Measurements from ENCODE around the gene ADARB1. TPM values are rescaled to one million over a fixed set of nuclear protein-coding genes. Genes with fewer than 3 reads are reported as not detected.
A peak's percentile ranks its signal among the peaks of the same experiment; 100 is the strongest.

Gene ADARB1
- total RNA-seq, 1 donor from 2014 or later: 35.0 TPM

- intact Hi-C loops (cut with DNase I): no loop called here
- DNase-seq (ENCODE audit: low spot score): no peak
- ATAC-seq: no peak
Observed at GRCh38 chr21:45258466-45258865, 184.1 kb downstream of the ADARB1 start.

DNA sequence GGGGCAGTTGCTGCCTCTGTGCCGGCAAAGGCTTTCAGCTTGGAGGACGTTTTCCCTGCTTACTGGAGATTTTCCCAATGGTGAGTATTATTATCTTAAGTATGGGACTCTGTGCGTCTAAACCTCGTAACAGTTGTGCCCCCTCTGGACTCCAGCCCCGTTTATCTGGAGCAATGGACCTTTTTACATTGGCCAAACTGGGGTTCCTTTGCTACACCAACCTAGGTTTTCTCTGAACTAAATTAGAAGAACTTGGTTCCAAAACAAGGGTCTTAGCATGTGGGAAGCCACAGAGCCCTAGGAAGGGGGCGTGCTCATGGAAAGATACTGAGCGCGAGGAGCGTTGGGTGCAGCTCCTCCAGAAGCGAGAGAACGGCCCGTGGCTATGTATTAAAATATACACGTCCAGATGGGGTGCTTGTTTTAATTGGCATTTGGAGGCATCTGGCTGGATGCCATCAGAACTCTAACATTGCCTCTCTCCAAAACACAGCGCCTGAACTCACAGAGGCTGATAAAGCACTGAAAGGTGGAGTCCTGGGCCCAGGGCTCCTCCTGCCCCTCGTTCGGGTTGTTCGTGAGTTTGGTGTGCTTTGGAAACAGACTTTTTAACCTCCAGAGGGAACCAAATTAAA lies 184.9 kb downstream of the ADARB1 start:
- DNase-seq (ENCODE audit: low spot score) (no peak), ATAC-seq (no peak)
- intact Hi-C loops (cut with DNase I): no loop called here

DNA sequence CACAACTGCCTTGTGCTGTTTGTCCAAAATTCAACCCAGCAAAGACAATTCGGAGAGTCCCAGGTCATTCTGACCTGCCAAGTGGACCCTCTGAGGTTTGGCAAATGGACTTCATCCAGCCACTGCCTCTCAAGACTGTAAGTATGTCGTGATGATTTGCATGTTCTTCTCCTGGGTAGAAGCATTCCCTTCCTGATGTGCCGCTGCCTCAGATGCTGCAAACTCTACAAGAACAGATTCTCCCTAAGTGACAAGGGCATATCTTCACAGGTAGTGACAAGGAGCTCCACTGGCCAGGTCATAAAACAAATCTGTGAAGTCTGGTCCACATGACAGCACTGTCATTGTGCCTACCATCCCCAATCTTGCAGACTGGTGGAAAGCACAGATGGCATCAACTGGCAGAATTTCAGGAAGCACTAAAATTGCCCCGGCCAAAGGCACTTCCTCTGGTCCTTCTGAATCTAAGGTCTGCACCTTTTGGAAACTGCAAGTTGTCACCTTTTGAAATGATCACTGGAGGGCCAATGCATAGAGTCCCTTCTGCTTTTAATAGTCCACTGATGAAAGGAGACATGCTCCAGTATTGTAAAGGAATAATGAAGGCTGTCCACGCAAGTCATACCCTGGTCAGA lies 185.9 kb downstream of the ADARB1 start:
- intact Hi-C loops (cut with DNase I): no loop called here
- no peak for DNase-seq (ENCODE audit: low spot score)
- ATAC-seq: no peak

- intact Hi-C loops (cut with DNase I): no loop called here
- DNase-seq (ENCODE audit: low spot score) (no peak), ATAC-seq (no peak)
Observed at GRCh38 chr21:45261093-45261492, 186.7 kb downstream of the ADARB1 start.

- DNase-seq (ENCODE audit: low spot score) (no peak), ATAC-seq (no peak)
- intact Hi-C loops (cut with DNase I): no loop called here
Observed at GRCh38 chr21:45262041-45262581, 187.7 kb downstream of the ADARB1 start.

- DNase-seq (ENCODE audit: low spot score) (no peak), ATAC-seq (no peak)
- intact Hi-C loops (cut with DNase I): no loop called here
Observed at GRCh38 chr21:45262616-45263015, 188.2 kb downstream of the ADARB1 start.

DNA sequence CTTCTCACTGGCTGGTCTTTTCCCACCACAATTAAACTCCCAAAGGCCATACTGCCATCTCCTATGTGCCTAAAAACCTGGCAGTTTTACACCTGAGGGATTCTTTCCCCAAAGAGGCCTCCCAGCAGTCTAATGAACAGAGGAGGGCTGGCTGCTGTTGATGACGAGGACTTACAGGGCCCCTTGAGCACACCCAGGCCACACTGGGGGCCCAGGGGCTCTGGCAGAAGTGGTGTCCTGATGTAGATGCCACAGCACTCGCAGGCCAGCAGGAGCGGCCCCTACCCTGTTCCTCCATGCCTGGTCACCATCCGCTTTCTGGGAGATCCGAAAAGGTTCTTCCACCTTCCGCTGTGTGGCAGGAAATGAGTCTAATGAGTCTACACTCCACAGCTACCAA lies 189.2 kb downstream of the ADARB1 start:
- intact Hi-C loops (cut with DNase I): no loop called here
- DNase-seq (ENCODE audit: low spot score) (no peak), ATAC-seq (no peak)

DNA sequence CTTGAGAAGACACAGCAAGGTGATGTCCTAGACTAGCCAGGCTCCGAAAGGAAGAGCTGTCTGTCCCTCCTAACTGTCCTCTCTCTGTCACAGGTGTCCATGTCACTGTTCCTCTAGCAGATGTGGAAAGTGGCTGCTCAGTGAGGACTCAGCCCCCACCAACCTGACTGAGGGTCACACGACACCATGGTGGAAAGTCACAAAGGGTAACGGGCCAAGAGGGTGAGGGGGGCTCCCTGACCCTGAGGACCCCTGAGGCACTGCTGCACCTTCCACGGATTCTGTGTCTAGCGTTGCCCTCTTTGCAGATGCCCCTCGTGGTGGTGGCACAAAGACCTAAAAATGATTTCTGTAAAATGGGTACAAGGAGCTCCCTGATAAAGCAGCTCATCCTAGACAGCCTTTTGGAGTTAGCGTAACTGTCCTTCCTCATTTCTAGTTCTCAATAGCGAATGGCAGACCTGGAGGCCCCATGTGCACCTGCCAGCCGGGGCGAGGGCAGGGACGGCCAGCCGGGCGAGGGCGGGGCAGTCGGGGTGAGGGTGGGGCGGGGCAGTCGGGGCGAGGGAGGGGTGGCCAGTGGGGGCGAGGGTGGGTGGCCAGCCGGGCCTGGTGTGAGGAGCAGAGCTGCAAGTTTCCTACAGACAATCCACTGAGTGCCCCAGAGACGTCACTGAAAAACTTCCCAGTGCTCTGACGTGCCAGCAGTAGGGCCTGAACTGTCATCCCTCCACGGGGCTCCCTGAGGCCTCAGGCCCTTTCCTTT lies 189.9 kb downstream of the ADARB1 start:
- ATAC-seq (no peak), DNase-seq (ENCODE audit: low spot score) (no peak)
- intact Hi-C loops (cut with DNase I): no loop called here

GRCh38 chr21:45264912-45265515 lies 190.6 kb downstream of the ADARB1 start:
- DNase-seq (ENCODE audit: low spot score): no peak
- ATAC-seq: no peak
- intact Hi-C loops (cut with DNase I): no loop called here

DNA sequence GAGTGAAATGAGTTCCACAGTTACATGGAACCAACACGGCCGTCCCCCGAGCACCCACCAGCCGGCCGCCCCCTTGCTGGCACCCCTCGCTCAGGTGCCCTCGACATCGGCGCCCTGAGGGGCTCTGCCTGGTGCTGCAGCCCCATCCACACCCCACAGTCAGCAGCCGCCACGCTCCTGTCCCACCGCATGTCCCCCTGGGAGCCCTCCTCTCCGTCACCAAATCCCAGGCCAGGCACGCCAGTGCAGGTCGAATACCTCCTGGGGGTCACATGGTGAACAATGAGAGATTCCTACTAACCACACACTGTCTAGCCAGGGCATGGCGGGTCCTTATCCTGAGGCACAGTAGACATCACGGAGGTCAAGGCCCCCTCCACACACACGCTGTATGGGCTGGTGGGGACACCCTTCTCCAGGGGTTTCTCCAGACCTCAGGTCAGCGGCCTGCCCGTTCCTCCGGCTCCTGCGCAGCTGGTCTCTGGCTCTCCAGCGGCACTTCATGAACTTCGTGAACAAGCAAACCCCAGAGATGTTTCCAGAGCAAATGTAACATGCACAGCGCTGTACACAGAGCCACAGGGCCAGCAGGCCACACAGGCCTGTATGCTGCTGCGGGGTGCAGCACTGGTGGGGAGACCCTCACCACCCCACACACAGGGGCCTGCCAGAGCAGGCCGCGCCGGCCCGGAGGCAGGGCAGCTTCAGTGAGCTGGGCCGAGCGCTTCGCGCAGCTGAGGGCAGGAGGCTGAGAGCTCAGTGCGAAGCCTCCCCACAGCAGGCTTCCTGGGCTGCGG lies 191.5 kb downstream of the ADARB1 start:
- DNase-seq (ENCODE audit: low spot score): no peak
- ATAC-seq: peak; percentile 34
- intact Hi-C loops (cut with DNase I): no loop called here

DNA sequence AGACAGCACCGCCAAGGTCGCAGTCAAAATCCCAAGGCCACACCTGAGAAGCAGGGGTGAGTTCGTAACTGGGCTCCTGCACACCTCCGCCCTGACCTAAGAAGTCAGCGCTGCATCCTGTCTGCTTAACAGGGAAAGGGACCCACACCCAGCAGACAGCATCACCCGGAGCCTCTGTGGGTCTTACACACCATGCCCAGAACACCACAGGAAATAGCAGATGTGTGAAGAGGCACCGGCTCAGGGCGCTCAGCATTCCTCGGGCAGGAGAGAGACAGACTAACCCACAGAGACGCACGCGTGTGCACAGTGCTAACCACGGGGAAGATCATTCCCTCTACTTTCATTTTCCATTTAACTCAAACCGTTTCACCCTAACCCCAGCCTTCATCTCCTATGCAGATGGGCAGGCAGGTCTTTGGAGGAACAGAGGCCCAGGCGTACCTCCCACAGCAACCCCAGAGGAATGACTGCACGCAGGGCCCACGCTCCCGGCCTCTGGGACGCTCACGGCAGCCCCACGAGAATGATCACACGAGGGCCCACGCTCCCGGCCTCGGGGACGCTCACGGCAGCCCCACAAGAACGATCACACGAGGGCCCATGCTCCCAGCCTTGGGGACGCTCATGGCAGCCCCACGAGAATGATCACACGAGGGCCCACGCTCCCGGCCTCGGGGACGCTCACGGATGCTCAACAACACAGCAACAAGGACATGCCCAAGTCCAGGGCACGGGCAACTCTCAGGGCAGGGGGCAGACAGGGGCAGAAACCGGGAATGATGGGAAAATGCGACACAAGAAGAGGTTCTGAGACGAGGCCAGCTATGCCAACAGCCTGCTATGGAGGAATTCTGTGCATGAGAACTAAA lies 192.4 kb downstream of the ADARB1 start:
- ATAC-seq: peak; percentile 17
- intact Hi-C loops (cut with DNase I): no loop called here
- DNase-seq (ENCODE audit: low spot score): no peak

- DNase-seq (ENCODE audit: low spot score) (no peak), ATAC-seq (no peak)
- intact Hi-C loops (cut with DNase I): no loop called here
Observed at GRCh38 chr21:45267390-45267760, 193.0 kb downstream of the ADARB1 start.

DNA sequence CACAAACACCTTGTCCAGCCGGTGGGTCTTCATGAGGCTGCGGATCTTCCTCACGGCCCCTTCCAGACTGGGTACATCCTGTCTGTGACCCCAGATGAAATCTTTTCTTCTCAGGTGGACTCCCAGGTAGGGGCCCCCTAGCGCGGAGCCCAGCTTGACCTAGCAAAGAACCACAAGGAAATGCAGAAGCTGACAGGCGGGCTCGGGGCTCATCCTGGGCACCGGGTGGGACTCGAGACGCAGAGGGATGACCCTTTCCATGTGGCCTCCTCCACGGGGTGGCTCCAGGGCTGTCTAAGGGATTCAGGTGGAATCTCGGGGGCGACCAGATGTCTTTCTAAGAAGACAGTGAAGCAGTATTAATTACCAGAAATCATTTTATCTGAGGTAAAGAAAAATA lies 195.5 kb downstream of the ADARB1 start:
- no peak for DNase-seq (ENCODE audit: low spot score)
- intact Hi-C loops (cut with DNase I): no loop called here
- no peak for ATAC-seq

GRCh38 chr21:45270306-45270821 lies 196.0 kb downstream of the ADARB1 start:
- DNase-seq (ENCODE audit: low spot score) (peak; percentile 45), ATAC-seq (no peak)
- intact Hi-C loops (cut with DNase I): no loop called here

Measured in sciatic nerve (tissue), 2 donors.